K562 (cell line): ENCODE data around the gene ZNF22. TPM values are rescaled to one million over a fixed set of nuclear protein-coding genes. Genes with fewer than 3 reads are reported as not detected.

ENCODE experiments used
- ARNT ChIP-seq, 2 experiments: fragments of 450-650 bp; IDR thresholded peaks; 2 replicates each; pipeline ENCODE4 v1.6.1; 2016; ENCODE audit warnings: mild to moderate bottlenecking in 1 of 2
- FOXK2 ChIP-seq, 2 experiments: fragments of 450-650 bp; IDR thresholded peaks in 1 of 2; conservative IDR thresholded peaks in 1 of 2; 2 replicates each; pipeline ENCODE4 v1.6.1; 2016; ENCODE audit warnings: low read depth in 2 of 2, mild to moderate bottlenecking in 1 of 2
- JUND ChIP-seq, 2 experiments: IDR thresholded peaks; 2 replicates in 1 of 2; 3 replicates in 1 of 2; pipeline ENCODE4 v1.6.1; 2011; ENCODE audit warnings: borderline replicate concordance in 2 of 2, low read depth in 2 of 2, low read length in 2 of 2, improper control_type of control experiment in 1 of 2, missing biosample characterization in 1 of 2, missing genetic modification characterization in 1 of 2, missing genetic modification reagents in 1 of 2
- KAT7 ChIP-seq: sonication (generic); formaldehyde crosslinking; IDR thresholded peaks from 2 replicates; pipeline ENCODE4 v1.8.0; 2022; ENCODE audit warnings: missing genetic modification reagents, mild to moderate bottlenecking, borderline replicate concordance
- LARP7 ChIP-seq: fragments of 450-650 bp; IDR thresholded peaks from 2 replicates; pipeline ENCODE4 v1.6.1; 2016
- MED1 ChIP-seq: sonication (generic); formaldehyde crosslinking; IDR thresholded peaks from 2 replicates; pipeline ENCODE4 v1.8.1; 2023; ENCODE audit warnings: missing genetic modification reagents, borderline replicate concordance
- MIER1 ChIP-seq: fragments of 450-650 bp; IDR thresholded peaks from 2 replicates; pipeline ENCODE4 v1.6.1; 2016; ENCODE audit warnings: antibody characterized with exemption, mild to moderate bottlenecking, low read depth
- RAD51 ChIP-seq: fragments of 450-650 bp; IDR thresholded peaks from 2 replicates; pipeline ENCODE4 v1.7.1; 2016; ENCODE audit warnings: low read depth, mild to moderate bottlenecking, borderline replicate concordance
- SPI1 ChIP-seq: IDR thresholded peaks from 2 replicates; pipeline ENCODE4 v1.6.1; 2011; ENCODE audit warnings: low read depth, low read length, control low read depth, borderline replicate concordance
- XRCC3 ChIP-seq: fragments of 450-650 bp; IDR thresholded peaks from 2 replicates; pipeline ENCODE4 v1.6.1; 2017; ENCODE audit warnings: mild to moderate bottlenecking, moderate library complexity
- ZNF197 ChIP-seq: fragments of 200-800 bp; sonication (Bioruptor generic); IDR thresholded peaks from 2 replicates; pipeline ENCODE4 v1.6.1; 2016; ENCODE audit warnings: low read depth, missing genetic modification characterization, missing compliant biosample characterization
- ZNF778 ChIP-seq: fragments of 450-650 bp; formaldehyde crosslinking; IDR thresholded peaks from 2 replicates; pipeline ENCODE4 v1.4.0; 2020; ENCODE audit warnings: mild to moderate bottlenecking, moderate library complexity
- polyA plus RNA-seq, 8 experiments: library from polyadenylated mRNA; depleted of rRNA in 4 of 8; stranded (reverse) in 5 of 8; unstranded in 3 of 8; fragments of >200 nt; fragmentation: Nextera tagmentation in 2 of 8; fragmentation: Illumina TruSeq in 1 of 8; extraction: Ambion mirVana in 2 of 8; extraction: Trizol in 1 of 8; gene quantifications; 2 replicates each; pipeline versions ENCODE4 v1.2.1 to v1.2.3, GENCODE V29; 2011 to 2014; ENCODE audit warnings: inconsistent platforms in 1 of 8, missing spikeins in 1 of 8
- total RNA-seq, 7 experiments: library from RNA; depleted of rRNA in 6 of 7; stranded (reverse); fragments of >200 nt in 6 of 7; fragmentation: Illumina TruSeq in 2 of 7; extraction: Trizol in 2 of 7; gene quantifications; 2 replicates each; pipeline versions ENCODE4 v1.2.1 to v1.2.3, GENCODE V29; 2011 to 2021; ENCODE audit warnings: low replicate concordance in 1 of 7
- TF ChIP-seq, protein P1 (sequence below), 2 experiments: fragments of 450-650 bp; conservative IDR thresholded peaks; 2 replicates each; pipeline ENCODE4 v1.6.1; 2017; ENCODE audit warnings: mild to moderate bottlenecking in 2 of 2, moderate library complexity in 2 of 2
- TF ChIP-seq, protein P2 (sequence below): fragments of 450-650 bp; IDR thresholded peaks from 2 replicates; pipeline ENCODE4 v1.6.1; 2018; ENCODE audit not compliant: partially characterized antibody
- TF ChIP-seq, protein P3 (sequence below), 2 experiments: IDR thresholded peaks; 2 replicates each; pipeline ENCODE4 v1.6.1; 2012; ENCODE audit warnings: improper control_type of control experiment in 2 of 2, low read depth in 2 of 2, low read length in 2 of 2, borderline replicate concordance in 1 of 2
- TF ChIP-seq, protein P4 (sequence below): fragments of 200-400 bp; formaldehyde crosslinking; IDR thresholded peaks from 2 replicates; pipeline ENCODE4 v1.6.1; 2017; ENCODE audit warnings: mild to moderate bottlenecking, low read depth, low read length, moderate library complexity

Gene ZNF22
- total and polyA plus RNA-seq, 9 of the 15 experiments (the other 6 are each of a cell fraction or from before 2014, with no cell fraction given): 36.2 to 98.7 (median 51.2) TPM

GRCh38 chr10:44974628-44975430 is 25.9 kb upstream of the ZNF22 start (continued):
- TF ChIP-seq, protein P1, sequence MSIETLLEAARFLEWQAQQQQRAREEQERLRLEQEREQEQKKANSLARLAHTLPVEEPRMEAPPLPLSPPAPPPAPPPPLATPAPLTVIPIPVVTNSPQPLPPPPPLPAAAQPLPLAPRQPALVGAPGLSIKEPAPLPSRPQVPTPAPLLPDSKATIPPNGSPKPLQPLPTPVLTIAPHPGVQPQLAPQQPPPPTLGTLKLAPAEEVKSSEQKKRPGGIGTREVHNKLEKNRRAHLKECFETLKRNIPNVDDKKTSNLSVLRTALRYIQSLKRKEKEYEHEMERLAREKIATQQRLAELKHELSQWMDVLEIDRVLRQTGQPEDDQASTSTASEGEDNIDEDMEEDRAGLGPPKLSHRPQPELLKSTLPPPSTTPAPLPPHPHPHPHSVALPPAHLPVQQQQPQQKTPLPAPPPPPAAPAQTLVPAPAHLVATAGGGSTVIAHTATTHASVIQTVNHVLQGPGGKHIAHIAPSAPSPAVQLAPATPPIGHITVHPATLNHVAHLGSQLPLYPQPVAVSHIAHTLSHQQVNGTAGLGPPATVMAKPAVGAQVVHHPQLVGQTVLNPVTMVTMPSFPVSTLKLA (conservative IDR thresholded peaks at IDR 0.05): 0 out of 4 replicates have a peak, but pooled peaks of 1 of the 2 experiments have one; percentile 31
- TF ChIP-seq, protein P2, sequence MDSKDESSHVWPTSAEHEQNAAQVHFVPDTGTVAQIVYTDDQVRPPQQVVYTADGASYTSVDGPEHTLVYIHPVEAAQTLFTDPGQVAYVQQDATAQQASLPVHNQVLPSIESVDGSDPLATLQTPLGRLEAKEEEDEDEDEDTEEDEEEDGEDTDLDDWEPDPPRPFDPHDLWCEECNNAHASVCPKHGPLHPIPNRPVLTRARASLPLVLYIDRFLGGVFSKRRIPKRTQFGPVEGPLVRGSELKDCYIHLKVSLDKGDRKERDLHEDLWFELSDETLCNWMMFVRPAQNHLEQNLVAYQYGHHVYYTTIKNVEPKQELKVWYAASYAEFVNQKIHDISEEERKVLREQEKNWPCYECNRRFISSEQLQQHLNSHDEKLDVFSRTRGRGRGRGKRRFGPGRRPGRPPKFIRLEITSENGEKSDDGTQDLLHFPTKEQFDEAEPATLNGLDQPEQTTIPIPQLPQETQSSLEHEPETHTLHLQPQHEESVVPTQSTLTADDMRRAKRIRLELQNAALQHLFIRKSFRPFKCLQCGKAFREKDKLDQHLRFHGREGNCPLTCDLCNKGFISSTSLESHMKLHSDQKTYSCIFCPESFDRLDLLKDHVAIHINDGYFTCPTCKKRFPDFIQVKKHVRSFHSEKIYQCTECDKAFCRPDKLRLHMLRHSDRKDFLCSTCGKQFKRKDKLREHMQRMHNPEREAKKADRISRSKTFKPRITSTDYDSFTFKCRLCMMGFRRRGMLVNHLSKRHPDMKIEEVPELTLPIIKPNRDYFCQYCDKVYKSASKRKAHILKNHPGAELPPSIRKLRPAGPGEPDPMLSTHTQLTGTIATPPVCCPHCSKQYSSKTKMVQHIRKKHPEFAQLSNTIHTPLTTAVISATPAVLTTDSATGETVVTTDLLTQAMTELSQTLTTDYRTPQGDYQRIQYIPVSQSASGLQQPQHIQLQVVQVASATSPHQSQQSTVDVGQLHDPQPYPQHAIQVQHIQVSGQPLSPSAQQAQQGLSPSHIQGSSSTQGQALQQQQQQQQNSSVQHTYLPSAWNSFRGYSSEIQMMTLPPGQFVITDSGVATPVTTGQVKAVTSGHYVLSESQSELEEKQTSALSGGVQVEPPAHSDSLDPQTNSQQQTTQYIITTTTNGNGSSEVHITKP: no peak
- TF ChIP-seq RAD51: no peak
- no peak for TF ChIP-seq ZNF197 (CRISPR knock-in tag)
- TF ChIP-seq JUND (IDR thresholded peaks at IDR 0.05; ENCODE audit: borderline replicate concordance, low read depth, low read length): peak; percentile 36; the same call in 1 of the 2 replicates
- TF ChIP-seq JUND (tag; IDR thresholded peaks at IDR 0.05; ENCODE audit: borderline replicate concordance, low read depth, low read length): peak; percentile 16; the same call in 1 of the 3 replicates
- no peak for TF ChIP-seq KAT7 (CRISPR knock-in tag)
- TF ChIP-seq FOXK2 (conservative IDR thresholded peaks at IDR 0.05 in 1 of 2, IDR thresholded peaks at IDR 0.05 in 1 of 2; ENCODE audit: low read depth in 2 of 2): 0 out of 4 replicates have a peak, but pooled peaks of 1 of the 2 experiments have one; percentile 15
- TF ChIP-seq, protein P3, sequence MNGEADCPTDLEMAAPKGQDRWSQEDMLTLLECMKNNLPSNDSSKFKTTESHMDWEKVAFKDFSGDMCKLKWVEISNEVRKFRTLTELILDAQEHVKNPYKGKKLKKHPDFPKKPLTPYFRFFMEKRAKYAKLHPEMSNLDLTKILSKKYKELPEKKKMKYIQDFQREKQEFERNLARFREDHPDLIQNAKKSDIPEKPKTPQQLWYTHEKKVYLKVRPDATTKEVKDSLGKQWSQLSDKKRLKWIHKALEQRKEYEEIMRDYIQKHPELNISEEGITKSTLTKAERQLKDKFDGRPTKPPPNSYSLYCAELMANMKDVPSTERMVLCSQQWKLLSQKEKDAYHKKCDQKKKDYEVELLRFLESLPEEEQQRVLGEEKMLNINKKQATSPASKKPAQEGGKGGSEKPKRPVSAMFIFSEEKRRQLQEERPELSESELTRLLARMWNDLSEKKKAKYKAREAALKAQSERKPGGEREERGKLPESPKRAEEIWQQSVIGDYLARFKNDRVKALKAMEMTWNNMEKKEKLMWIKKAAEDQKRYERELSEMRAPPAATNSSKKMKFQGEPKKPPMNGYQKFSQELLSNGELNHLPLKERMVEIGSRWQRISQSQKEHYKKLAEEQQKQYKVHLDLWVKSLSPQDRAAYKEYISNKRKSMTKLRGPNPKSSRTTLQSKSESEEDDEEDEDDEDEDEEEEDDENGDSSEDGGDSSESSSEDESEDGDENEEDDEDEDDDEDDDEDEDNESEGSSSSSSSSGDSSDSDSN (IDR thresholded peaks at IDR 0.05; ENCODE audit: borderline replicate concordance in 1 of 2, low read depth in 2 of 2, low read length in 2 of 2): peak in 1 of 2 experiments; percentile 35; a peak in 1 of 4 replicates
- no peak for TF ChIP-seq XRCC3
- TF ChIP-seq, protein P4, sequence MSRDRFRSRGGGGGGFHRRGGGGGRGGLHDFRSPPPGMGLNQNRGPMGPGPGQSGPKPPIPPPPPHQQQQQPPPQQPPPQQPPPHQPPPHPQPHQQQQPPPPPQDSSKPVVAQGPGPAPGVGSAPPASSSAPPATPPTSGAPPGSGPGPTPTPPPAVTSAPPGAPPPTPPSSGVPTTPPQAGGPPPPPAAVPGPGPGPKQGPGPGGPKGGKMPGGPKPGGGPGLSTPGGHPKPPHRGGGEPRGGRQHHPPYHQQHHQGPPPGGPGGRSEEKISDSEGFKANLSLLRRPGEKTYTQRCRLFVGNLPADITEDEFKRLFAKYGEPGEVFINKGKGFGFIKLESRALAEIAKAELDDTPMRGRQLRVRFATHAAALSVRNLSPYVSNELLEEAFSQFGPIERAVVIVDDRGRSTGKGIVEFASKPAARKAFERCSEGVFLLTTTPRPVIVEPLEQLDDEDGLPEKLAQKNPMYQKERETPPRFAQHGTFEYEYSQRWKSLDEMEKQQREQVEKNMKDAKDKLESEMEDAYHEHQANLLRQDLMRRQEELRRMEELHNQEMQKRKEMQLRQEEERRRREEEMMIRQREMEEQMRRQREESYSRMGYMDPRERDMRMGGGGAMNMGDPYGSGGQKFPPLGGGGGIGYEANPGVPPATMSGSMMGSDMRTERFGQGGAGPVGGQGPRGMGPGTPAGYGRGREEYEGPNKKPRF: no peak
- TF ChIP-seq MIER1: no peak
- no peak for TF ChIP-seq MED1 (CRISPR knock-in tag)
- TF ChIP-seq ZNF778 (CRISPR knock-in tag): no peak
- TF ChIP-seq SPI1: no peak
- no peak for TF ChIP-seq ARNT (IDR thresholded peaks at IDR 0.05)
- no peak for TF ChIP-seq LARP7
